Stimulated activated CD8-positive, alpha-beta memory T cell treated with anti-CD3 and anti-CD28 coated beads, Interleukin-12 subunit alpha, Interleukin-12 subunit beta, amount 100 ng/mL, for 1 hour (primary cell): ENCODE data around the gene RNU2-63P.
"Not testable (repeated sequence)": the region's sequence is repeated elsewhere in the genome, so short reads cannot be mapped to it uniquely, and the experiment has no call there.

Experiments used
- DNase-seq: peaks from one replicate; pipeline ENCODE4 v3.0.0-alpha.2; 2020; ENCODE audit warnings: low read depth

The RNU2-63P gene

GRCh38 chr2:87972385-87972784 lies 44.0 kb downstream of the RNU2-63P start:
- not testable (repeated sequence) for DNase-seq
